Measurements from ENCODE around the gene TBC1D24.
"Not testable (repeated sequence)": the region's sequence is repeated elsewhere in the genome, so short reads cannot be mapped to it uniquely, and the experiment has no call there.

TBC1D24 gene

GRCh38 chr16:2533912-2534311 lies 59.0 kb downstream of the TBC1D24 start:
- DNase-seq = no peak

GRCh38 chr16:2534335-2534734 lies 59.4 kb downstream of the TBC1D24 start:
- not testable (repeated sequence) for DNase-seq

GRCh38 chr16:2535625-2536013 lies 60.7 kb downstream of the TBC1D24 start:
- no peak for DNase-seq

GRCh38 chr16:2537451-2538379 lies 62.8 kb downstream of the TBC1D24 start, which contains the start of gene PDPK1:
Gene PDPK1, plus strand, starts transcription at chr16:2538021. Its CDS starts 92 bp downstream, at chr16:2538113.
- peak; percentile 84 for DNase-seq

- DNase-seq = not testable (repeated sequence)
Observed at GRCh38 chr16:2539192-2539844, 64.4 kb downstream of the TBC1D24 start.

GRCh38 chr16:2539845-2540458 lies 65.0 kb downstream of the TBC1D24 start:
- not testable (repeated sequence) for DNase-seq

GRCh38 chr16:2540912-2541311 lies 66.0 kb downstream of the TBC1D24 start:
- not testable (repeated sequence) for DNase-seq

- DNase-seq = not testable (repeated sequence)
Observed at GRCh38 chr16:2541409-2541808, 66.5 kb downstream of the TBC1D24 start.

- not testable (repeated sequence) for DNase-seq
Observed at GRCh38 chr16:2543771-2544170, 68.8 kb downstream of the TBC1D24 start.

- DNase-seq = not testable (repeated sequence)
Observed at GRCh38 chr16:2550283-2550878, 75.5 kb downstream of the TBC1D24 start.

GRCh38 chr16:2551420-2551889 lies 76.5 kb downstream of the TBC1D24 start:
- DNase-seq = not testable (repeated sequence)

- DNase-seq = not testable (repeated sequence)
Observed at GRCh38 chr16:2554709-2555425, 79.9 kb downstream of the TBC1D24 start.
